MCF 10A (cell line): ENCODE data around the gene ABI1. TPM values are rescaled to one million over a fixed set of nuclear protein-coding genes. Genes with fewer than 3 reads are reported as not detected.

Experiments
- BruUV-seq: library from RNA; stranded (reverse); fragments of 400-500 nt; replicated peaks from 2 replicates; lab custom pipeline; 2021; lab: Mats Ljungman, UMichigan
- CTCF ChIA-PET: fragments of 300-600 bp; sonication (Branson Sonifier 250); formaldehyde crosslinking; extraction: SDS; loops from one replicate; lab custom pipeline; 2021; ENCODE audit warnings: antibody characterized with exemption, inconsistent platforms; lab: Yijun Ruan, JAX
- POLR2A ChIA-PET: fragments of 300-600, 350-650 bp; sonication (Branson Sonifier 250); formaldehyde crosslinking; extraction: SDS; loops from one replicate; lab custom pipeline; 2020; ENCODE audit warnings: antibody characterized with exemption, inconsistent platforms; lab: Yijun Ruan, JAX
- DNase-seq: peaks from one replicate; pipeline ENCODE4 v3.0.0-alpha.2; 2018; ENCODE audit not compliant: unreplicated experiment
- H3K27ac Mint-ChIP-seq: one replicate; pipeline ENCODE4 v1.8.0; 2022; ENCODE audit warnings: mild to moderate bottlenecking, low read depth, mixed read lengths; ENCODE audit not compliant: unreplicated experiment
- H3K27me3 Mint-ChIP-seq: one replicate; pipeline ENCODE4 v1.8.0; 2022; ENCODE audit warnings: mixed read lengths; ENCODE audit not compliant: insufficient read depth, unreplicated experiment
- H3K36me3 Mint-ChIP-seq: one replicate; pipeline ENCODE4 v1.8.0; 2022; ENCODE audit warnings: mild to moderate bottlenecking, moderate library complexity, mixed read lengths; ENCODE audit not compliant: insufficient read depth, unreplicated experiment
- H3K4me1 Mint-ChIP-seq: one replicate; pipeline ENCODE4 v1.8.0; 2022; ENCODE audit warnings: mixed read lengths; ENCODE audit not compliant: insufficient read depth, unreplicated experiment
- H3K4me3 Mint-ChIP-seq: one replicate; pipeline ENCODE4 v1.8.0; 2022; ENCODE audit warnings: mild to moderate bottlenecking, moderate library complexity, mixed read lengths; ENCODE audit not compliant: unreplicated experiment
- H3K9me3 Mint-ChIP-seq: one replicate; pipeline ENCODE4 v1.8.0; 2022; ENCODE audit warnings: mixed read lengths; ENCODE audit not compliant: unreplicated experiment
- intact Hi-C: fragments of 100-400 bp; cut with micrococcal nuclease; formaldehyde crosslinking; loops from 2 replicates; pipeline ENCODE4 v1.14.1; 2022
- total RNA-seq: library from RNA; stranded (reverse); gene quantifications from 2 replicates; pipeline ENCODE4 v1.2.3, GENCODE V29; 2022
- TF ChIP-seq, protein P1 (sequence below): fragments of 200-600 bp; IDR thresholded peaks from one replicate; pipeline ENCODE4 v1.8.0; 2022; ENCODE audit warnings: antibody characterized with exemption, mild to moderate bottlenecking; ENCODE audit not compliant: unreplicated experiment

The ABI1 gene
- total RNA-seq, 1 experiment from 2014 or later: 53.0 TPM

DNA sequence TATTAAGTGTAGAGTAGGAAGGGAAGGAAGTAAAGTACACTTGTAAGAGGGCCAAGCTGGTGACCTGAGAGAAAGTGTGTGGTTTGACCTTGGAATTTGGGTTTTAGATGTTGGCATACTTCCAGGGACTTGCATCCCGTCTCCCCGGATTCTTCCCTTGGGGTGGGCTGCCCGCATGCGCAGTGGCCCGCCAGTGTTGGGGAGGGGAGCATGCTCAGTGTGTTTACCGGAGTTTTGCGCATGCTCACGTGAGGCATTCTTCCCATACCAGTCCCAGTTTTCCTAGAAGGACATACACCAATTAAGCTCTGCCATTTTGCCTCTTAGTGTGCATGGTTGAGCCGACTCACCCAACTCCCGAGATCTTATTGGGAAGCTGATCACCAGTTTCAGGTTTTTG lies 153.8 kb downstream of the ABI1 start:
- TF ChIP-seq, protein P1, sequence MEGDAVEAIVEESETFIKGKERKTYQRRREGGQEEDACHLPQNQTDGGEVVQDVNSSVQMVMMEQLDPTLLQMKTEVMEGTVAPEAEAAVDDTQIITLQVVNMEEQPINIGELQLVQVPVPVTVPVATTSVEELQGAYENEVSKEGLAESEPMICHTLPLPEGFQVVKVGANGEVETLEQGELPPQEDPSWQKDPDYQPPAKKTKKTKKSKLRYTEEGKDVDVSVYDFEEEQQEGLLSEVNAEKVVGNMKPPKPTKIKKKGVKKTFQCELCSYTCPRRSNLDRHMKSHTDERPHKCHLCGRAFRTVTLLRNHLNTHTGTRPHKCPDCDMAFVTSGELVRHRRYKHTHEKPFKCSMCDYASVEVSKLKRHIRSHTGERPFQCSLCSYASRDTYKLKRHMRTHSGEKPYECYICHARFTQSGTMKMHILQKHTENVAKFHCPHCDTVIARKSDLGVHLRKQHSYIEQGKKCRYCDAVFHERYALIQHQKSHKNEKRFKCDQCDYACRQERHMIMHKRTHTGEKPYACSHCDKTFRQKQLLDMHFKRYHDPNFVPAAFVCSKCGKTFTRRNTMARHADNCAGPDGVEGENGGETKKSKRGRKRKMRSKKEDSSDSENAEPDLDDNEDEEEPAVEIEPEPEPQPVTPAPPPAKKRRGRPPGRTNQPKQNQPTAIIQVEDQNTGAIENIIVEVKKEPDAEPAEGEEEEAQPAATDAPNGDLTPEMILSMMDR: no peak
- H3K9me3 Mint-ChIP-seq: no peaks in the 10 kb centered on the region
- no peak overlapping the region for H3K27ac Mint-ChIP-seq
- no peaks in the 10 kb centered on the region for H3K27me3 Mint-ChIP-seq
- intact Hi-C loops: no loop called here
- no peaks in the 10 kb centered on the region for H3K4me1 Mint-ChIP-seq
- no peak for DNase-seq
- ChIA-PET CTCF (interaction anchor here (1.1 to 2.0 kb wide), 3 partner anchors 19 to 175 kb away, joined by 5 to 7 read pairs (median 5); no protein-coding TSS in a partner anchor), POLR2A (no interaction called here)
- H3K36me3 Mint-ChIP-seq: peaks cover 34% of the 10 kb centered on the region
- BruUV-seq: no TSS peak
- no peak overlapping the region for H3K4me3 Mint-ChIP-seq

DNA sequence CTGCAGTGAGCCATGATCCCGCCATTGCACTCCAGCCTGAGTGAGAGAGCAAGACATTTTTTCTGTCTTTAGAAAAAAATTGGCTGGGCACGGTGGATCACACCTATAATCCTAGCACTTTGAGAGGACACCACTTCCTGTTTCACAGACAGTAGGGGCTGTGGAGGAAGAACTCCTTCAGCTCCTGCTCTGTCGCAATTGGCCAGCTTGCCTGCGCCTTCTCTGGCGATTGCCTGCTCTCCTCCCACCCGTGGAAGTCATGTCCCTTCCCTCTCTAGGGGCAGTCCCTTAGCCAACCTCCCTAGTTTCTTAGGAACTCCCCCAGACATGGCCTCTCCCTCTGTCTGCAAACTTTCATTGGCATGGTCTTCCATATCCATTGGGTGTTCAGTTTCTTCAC lies 154.6 kb downstream of the ABI1 start:
- no peak overlapping the region for H3K27ac Mint-ChIP-seq

DNA sequence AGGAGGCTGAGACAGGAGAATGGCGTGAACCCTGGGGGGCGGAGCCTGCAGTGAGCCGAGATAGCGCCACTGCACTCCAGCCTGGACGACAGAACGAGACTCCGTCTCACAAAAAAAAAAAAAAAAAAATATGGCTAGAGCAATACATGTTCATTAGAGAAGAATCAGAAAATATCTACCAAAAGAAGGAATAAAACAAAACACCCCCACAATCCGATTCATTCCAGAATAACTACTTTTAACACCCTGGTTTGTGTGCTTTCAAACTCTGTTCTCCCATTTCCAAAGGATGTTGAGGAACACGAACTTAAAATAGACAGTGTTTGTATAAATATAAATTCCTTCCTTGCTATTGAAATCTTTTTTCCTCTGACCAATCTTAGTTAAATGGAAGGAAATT lies 156.8 kb downstream of the ABI1 start:
- H3K4me3 Mint-ChIP-seq: no peak overlapping the region
- no peak for DNase-seq
- POLR2A ChIA-PET: no interaction called here
- H3K27me3 Mint-ChIP-seq: no peaks in the 10 kb centered on the region
- H3K4me1 Mint-ChIP-seq: peaks cover 7% of the 10 kb centered on the region
- CTCF ChIA-PET: no interaction called here
- H3K27ac Mint-ChIP-seq: no peak overlapping the region
- H3K36me3 Mint-ChIP-seq: peaks cover 27% of the 10 kb centered on the region
- no peaks in the 10 kb centered on the region for H3K9me3 Mint-ChIP-seq
- intact Hi-C loops: no loop called here
- TF ChIP-seq, protein P1: no peak
- BruUV-seq: no TSS peak

More for the DNA sequence above, 154.6 kb downstream of the ABI1 start:
- BruUV-seq: no TSS peak
- peaks cover under 1% of the 10 kb centered on the region for H3K4me1 Mint-ChIP-seq
- H3K4me3 Mint-ChIP-seq: no peak overlapping the region
- intact Hi-C loops: no loop called here
- ChIA-PET POLR2A (interaction anchor here (1.6 kb wide), 1 partner anchor 9 kb away, joined by 4 read pairs; the partner anchor contains the start of gene PDSS1), CTCF (interaction anchor here (2.0 kb wide), 1 partner anchor 20 kb away, joined by 7 read pairs; no protein-coding TSS in a partner anchor)
- peaks cover 34% of the 10 kb centered on the region for H3K36me3 Mint-ChIP-seq
- H3K27me3 Mint-ChIP-seq: no peaks in the 10 kb centered on the region
- H3K9me3 Mint-ChIP-seq: no peaks in the 10 kb centered on the region
- no peak for DNase-seq
- TF ChIP-seq, protein P1: no peak

DNA sequence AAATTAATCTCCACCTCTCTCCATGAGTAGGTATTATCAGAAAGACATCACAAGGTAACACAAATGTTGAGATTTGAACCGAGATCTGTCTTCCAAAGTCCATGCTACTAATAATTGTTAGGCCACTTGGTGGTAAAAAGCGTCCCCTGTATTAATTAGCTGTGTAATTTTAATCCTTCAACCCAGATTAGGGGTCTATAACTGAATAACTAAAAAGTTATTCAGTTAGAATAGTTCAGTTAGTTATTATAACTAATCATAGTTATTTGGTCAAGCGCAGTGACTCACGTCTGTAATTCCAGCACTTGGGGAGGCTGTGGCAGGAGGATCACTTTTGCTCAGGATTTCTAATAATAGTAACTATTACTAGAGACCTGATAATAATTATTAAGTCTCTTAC lies 157.7 kb downstream of the ABI1 start:
- TF ChIP-seq, protein P1: no peak
- ChIA-PET POLR2A (no interaction called here), CTCF (interaction anchor here (0.5 kb wide), 1 partner anchor 25 kb away, joined by 4 read pairs; no protein-coding TSS in a partner anchor)
- Mint-ChIP-seq H3K4me3 (no peak overlapping the region), H3K4me1 (peaks cover 7% of the 10 kb centered on the region), H3K9me3 (no peaks in the 10 kb centered on the region), H3K27me3 (no peaks in the 10 kb centered on the region), H3K36me3 (peaks cover 20% of the 10 kb centered on the region), H3K27ac (no peak overlapping the region)
- intact Hi-C loops: no loop called here
- BruUV-seq: no TSS peak
- DNase-seq: no peak
